Activated naive CD8-positive, alpha-beta T cell treated with anti-CD3 and anti-CD28 coated beads, Interleukin-2, amount 10 ng/mL, durations not matched to agents 7 days and 5 days (primary cell): ENCODE results near the gene MCF2L. TPM values are rescaled to one million over a fixed set of nuclear protein-coding genes. Genes with fewer than 3 reads are reported as not detected.
A peak's percentile ranks its signal among the peaks of the same experiment; 100 is the strongest.

Source experiments
- ATAC-seq: fragments of 150-1000 bp; cut with Tn5 transposase; one replicate; pipeline ENCODE4 v1.10.0; 2021; ENCODE audit warnings: low read depth, moderate library complexity
- POLR2A ChIA-PET: fragments of 350-600 bp; sonication (Branson Sonifier 250); formaldehyde crosslinking; loops from one replicate; lab custom pipeline; 2021; ENCODE audit warnings: antibody characterized with exemption; lab: Charles Lee
- DNase-seq: peaks from one replicate; pipeline ENCODE4 v3.0.0; 2021
- H3K27ac Mint-ChIP-seq: one replicate; pipeline ENCODE4 v1.8.0; 2022; ENCODE audit warnings: mild to moderate bottlenecking, mixed read lengths
- H3K27me3 Mint-ChIP-seq: one replicate; pipeline ENCODE4 v1.8.0; 2022; ENCODE audit warnings: mild to moderate bottlenecking, moderate library complexity, mixed read lengths
- H3K36me3 Mint-ChIP-seq: one replicate; pipeline ENCODE4 v1.8.0; 2021; ENCODE audit warnings: mild to moderate bottlenecking, mixed read lengths
- H3K4me1 Mint-ChIP-seq: one replicate; pipeline ENCODE4 v1.8.0; 2021; ENCODE audit warnings: mixed read lengths
- H3K4me3 Mint-ChIP-seq: one replicate; pipeline ENCODE4 v1.8.0; 2022; ENCODE audit warnings: mild to moderate bottlenecking, moderate library complexity, mixed read lengths
- H3K9me3 Mint-ChIP-seq: one replicate; pipeline ENCODE4 v1.8.0; 2021; ENCODE audit warnings: mixed read lengths
- total RNA-seq, 2 experiments: library from RNA; stranded (reverse); gene quantifications; one replicate each; pipeline ENCODE4 v1.2.3, GENCODE V29; 2021

Gene MCF2L
- total RNA-seq, 2 experiments from 2014 or later: 9.3 to 11.5 TPM

DNA sequence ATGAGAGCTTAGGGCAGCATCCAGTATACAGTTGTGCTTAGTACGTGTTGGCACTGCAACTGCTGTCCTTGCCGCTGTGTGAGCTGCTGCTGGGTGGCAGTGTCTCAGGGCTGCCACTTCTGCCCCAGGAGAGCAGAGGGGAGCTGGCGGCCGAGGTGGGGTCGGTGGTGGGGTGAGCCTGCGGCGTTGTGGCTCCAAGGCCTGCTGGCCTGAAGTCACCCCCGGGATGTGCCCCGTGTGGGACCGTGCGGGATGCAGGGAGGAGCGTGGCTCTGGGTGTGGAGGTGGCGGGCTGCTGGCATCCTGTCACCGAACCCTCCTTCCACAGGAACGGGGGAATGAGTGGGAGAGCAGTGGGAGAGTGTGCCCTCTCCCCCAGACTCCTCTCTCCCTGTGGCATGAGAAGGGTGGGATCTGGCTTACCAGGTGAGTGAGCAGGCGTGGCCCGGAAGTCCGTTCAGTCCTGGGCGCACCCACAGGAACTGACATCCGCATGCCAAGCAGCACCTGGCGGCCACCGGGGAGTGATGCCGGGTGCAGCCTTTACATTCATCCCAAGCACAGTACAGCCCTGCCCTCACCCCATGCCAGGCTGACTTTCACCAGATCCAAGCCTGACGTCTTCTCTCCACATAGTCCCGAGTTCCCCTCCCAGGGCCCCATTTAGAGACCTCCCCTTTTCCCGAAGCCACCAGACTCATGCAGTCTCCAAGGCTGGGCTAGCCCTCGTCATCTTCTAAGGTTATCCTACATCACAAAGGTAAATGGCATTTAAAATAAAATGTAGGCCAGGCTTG is 26.6 kb downstream of the MCF2L start:
- no peak overlapping the region for H3K27ac Mint-ChIP-seq
- no peaks in the 10 kb centered on the region for H3K36me3 Mint-ChIP-seq
- no peaks in the 10 kb centered on the region for H3K27me3 Mint-ChIP-seq
- no peaks in the 10 kb centered on the region for H3K9me3 Mint-ChIP-seq
- POLR2A ChIA-PET: no interaction called here
- ATAC-seq: no peak
- no peak overlapping the region for H3K4me3 Mint-ChIP-seq
- H3K4me1 Mint-ChIP-seq: no peaks in the 10 kb centered on the region
- DNase-seq: no peak

DNA sequence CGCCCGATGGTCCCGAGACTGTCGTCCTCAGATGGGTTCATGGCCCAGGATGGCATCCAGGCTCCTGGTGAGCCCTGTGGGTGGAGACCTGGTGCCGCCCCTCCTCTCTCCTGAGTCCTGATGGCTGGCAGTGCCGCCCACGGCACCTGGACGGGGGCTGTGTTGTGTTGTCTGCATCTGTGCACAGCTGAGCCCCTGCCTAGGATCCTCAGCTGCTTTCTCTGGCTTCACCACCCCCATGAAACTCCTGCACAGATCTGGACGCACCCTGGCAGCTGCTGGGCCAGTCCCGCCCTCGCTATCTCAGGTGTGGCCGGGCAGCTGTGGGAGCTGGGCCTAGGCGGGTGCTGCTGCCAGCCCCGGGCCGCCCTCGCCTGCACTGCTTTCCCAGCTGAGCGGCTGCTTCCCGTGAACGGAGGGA is 27.7 kb downstream of the MCF2L start:
- POLR2A ChIA-PET: no interaction called here
- H3K27me3 Mint-ChIP-seq: no peaks in the 10 kb centered on the region

DNA sequence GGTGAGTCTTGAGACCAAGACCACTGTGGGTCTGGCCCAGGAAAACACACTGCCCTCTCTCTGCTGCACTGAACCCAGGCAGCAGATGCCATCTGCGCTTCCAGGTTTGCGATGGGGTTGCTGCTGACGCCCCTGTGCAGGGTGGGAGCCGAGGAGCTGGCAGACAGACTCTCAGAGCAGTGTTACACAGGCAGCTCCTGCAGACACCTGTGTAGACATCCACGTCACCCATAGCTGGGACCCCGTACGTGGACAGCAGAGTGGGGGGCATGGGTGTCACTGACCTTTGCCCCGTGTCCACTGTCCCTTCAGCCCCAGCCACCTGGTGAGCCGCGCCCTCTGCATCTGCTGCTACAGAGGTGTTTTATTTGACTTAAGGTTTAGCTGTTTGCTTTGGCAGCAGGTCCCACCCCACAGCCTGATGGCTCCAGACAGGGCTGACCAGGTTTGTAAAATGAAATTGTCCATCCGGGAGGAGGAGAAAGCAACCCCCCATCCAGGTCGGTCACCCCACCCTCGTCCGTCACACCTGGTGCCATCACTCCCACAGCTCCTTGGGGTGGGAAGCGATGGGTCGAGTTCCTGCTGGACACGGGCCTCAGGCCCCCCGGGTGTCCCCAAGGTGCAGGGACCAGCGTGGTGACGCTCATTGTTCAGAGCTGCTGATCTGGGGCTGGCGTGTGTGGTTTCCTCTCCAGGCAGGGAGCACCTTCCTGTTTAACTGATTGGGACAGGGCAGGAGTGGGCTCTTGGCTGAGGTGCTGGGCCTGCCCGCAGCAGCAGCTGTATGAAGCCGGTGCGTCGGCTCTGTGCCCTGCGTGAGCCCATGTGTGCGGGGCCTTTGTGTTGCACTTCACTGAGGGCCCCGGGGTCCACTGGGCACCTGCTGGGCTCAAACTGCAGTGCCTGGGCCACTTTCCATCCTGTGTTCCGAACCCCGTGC is 28.4 kb downstream of the MCF2L start:
- no peaks in the 10 kb centered on the region for H3K9me3 Mint-ChIP-seq
- no peaks in the 10 kb centered on the region for H3K36me3 Mint-ChIP-seq
- DNase-seq (no peak), ATAC-seq (no peak)
- no peak overlapping the region for H3K27ac Mint-ChIP-seq
- H3K27me3 Mint-ChIP-seq: no peaks in the 10 kb centered on the region
- H3K4me1 Mint-ChIP-seq: no peaks in the 10 kb centered on the region
- POLR2A ChIA-PET: no interaction called here
- H3K4me3 Mint-ChIP-seq: no peak overlapping the region

More for the DNA sequence above, 27.7 kb downstream of the MCF2L start:
- H3K4me1 Mint-ChIP-seq: no peaks in the 10 kb centered on the region
- H3K36me3 Mint-ChIP-seq: no peaks in the 10 kb centered on the region
- DNase-seq (no peak), ATAC-seq (no peak)
- H3K27ac Mint-ChIP-seq: no peak overlapping the region
- no peak overlapping the region for H3K4me3 Mint-ChIP-seq
- H3K9me3 Mint-ChIP-seq: no peaks in the 10 kb centered on the region

DNA sequence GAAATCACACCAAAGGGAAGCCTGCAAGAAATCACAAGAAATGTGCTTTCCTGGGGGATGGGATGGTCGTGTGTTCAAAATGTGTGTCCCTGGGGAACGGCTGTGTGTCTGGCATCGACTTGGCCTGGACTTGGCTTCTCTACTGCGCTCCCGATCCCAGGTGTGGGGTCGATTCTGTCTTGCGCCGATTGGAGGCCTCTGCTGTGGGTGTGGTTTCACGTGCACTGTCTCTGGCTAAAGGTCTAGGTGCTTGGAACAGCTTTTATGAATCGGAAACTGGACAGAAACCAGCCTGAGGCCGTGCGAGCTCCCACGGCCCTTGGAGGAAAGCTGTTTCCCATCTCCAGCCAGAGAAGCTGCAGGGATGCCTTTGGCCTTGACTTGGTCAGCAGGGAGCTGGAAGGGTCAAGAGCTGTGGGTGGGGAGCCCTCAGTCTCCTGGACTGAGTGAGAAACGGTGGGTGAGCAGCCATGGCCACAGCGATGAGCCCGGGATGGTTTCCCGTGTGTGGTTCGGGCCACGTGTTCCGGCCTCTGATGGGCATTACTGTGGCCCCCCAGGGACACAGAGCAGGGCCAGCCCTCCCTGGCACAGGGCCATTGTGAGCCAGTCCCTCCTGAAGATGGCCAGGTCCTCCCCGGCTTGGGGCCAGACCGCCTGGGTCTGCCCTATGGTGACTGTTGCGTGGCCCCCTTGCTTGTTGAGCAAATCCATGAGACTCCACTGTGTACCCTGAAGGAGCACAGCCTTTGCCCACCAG is 29.7 kb downstream of the MCF2L start:
- Mint-ChIP-seq H3K4me3 (no peak overlapping the region), H3K9me3 (no peaks in the 10 kb centered on the region), H3K27ac (no peak overlapping the region), H3K36me3 (no peaks in the 10 kb centered on the region), H3K27me3 (no peaks in the 10 kb centered on the region), H3K4me1 (no peaks in the 10 kb centered on the region)
- POLR2A ChIA-PET: no interaction called here
- no peak for DNase-seq
- ATAC-seq: no peak

DNA sequence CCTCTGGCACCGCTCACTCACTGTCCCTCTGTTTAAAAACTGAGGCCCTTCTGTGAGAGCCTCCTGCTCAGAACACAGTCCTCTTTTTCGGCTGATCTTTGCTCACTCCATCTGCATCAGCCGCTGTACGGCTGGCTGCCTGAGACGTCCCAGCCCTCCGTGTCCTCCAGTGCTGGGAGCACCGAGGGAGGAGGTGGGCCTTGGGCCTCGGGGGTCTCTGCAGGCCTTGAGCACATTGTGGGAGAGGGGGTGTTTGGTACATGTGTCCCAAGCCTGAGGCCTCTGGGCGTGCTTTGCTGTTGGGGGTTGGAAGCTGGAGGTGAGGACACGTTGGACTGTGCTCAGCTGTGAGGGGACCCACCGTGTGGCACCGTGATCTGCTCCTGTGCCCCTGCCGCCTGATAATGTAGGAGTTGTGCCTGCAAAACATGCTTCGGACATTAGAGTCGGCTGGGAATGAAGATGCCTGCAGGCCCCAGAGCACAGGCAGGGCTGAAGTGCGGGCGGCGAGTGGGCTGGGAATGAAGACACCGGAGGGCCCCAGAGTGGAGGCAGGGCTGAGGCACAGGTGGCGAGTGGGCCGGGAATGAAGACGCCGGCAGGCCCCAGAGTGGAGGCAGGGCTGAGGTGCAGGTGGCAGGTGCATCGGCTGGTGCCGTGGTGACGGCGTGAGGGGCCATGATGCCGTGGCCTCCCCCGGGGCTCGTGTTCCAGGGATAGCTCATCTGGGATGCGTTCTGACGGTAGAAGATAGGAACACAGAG is 30.6 kb downstream of the MCF2L start:
- peaks cover 3% of the 10 kb centered on the region for H3K9me3 Mint-ChIP-seq
- no peaks in the 10 kb centered on the region for H3K4me1 Mint-ChIP-seq
- no peak overlapping the region for H3K27ac Mint-ChIP-seq
- no peaks in the 10 kb centered on the region for H3K36me3 Mint-ChIP-seq
- DNase-seq (no peak), ATAC-seq (no peak)
- no peaks in the 10 kb centered on the region for H3K27me3 Mint-ChIP-seq
- no peak overlapping the region for H3K4me3 Mint-ChIP-seq
- POLR2A ChIA-PET: no interaction called here

DNA sequence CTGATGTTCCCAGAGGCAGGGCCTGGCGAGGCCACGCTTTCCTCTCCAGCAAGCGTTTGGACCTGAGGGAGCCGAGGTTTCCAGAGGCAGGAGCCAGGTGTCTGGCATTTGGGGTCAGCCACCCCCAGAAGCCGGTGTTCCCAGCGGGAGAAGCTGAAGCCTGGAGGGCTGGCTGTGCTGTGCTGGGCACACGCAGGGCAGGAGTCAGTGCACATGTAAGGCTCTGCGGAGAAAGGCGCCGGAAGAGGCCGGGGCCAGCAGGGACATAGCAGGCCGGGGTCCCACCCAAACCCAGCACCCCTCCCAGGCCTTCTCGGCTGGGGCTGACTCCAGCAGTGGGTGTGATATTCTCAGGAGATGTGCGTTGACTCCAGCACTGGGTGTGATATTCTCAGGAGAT is 31.6 kb downstream of the MCF2L start:
- Mint-ChIP-seq H3K9me3 (peaks cover 6% of the 10 kb centered on the region), H3K27ac (no peak overlapping the region), H3K4me3 (no peak overlapping the region), H3K4me1 (peaks cover 2% of the 10 kb centered on the region), H3K27me3 (no peaks in the 10 kb centered on the region), H3K36me3 (peaks cover 2% of the 10 kb centered on the region)
- POLR2A ChIA-PET: no interaction called here
- DNase-seq (no peak), ATAC-seq (no peak)

DNA sequence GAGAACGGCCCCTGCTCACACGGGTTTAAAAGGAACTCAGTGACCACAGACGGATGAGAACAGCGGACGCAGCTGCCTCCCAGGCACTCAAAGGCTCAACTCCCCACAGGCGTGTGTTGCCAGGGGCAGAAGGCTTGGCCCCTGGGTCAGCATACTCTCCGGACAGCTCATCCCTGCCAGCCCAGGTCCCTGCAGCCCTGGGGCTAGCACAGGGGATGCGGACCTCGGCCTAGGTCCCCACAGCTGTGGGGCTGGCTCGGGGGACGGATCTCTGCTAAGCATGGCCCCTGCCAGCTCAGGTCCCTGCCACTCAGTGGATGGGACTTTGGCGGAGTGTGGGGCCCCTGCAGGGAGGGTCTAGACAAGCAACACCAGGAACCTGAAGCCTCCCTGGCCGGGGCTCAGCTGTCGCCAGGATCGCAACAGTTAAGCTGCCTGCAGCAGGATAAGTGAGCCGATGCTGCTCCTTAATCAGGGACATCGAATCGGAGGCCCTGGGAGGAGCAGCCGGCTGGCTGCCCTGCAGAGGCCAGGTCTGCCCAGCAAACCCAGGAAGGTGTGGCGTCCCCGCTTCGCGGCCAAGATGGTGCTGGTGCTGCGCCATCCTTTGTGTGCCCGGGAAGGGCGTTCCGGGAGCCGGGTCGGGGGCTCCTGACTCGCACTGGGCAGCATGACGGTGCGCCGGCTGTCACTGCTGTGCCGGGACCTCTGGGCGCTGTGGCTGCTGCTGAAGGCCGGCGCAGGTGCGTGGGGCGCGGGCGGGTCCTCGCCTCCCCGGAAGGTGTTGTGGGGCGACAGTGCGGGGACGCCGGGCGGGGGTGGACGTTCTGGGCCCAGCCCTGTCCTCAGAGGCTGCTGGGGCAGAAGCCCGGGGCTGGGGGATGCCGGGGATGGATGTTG is 32.5 kb downstream of the MCF2L start:
- Mint-ChIP-seq H3K4me3 (no peak overlapping the region), H3K4me1 (peaks cover 2% of the 10 kb centered on the region), H3K27me3 (no peaks in the 10 kb centered on the region), H3K9me3 (peaks cover 6% of the 10 kb centered on the region), H3K36me3 (peaks cover 2% of the 10 kb centered on the region), H3K27ac (no peak overlapping the region)
- DNase-seq (no peak), ATAC-seq (no peak)
- POLR2A ChIA-PET: no interaction called here

DNA sequence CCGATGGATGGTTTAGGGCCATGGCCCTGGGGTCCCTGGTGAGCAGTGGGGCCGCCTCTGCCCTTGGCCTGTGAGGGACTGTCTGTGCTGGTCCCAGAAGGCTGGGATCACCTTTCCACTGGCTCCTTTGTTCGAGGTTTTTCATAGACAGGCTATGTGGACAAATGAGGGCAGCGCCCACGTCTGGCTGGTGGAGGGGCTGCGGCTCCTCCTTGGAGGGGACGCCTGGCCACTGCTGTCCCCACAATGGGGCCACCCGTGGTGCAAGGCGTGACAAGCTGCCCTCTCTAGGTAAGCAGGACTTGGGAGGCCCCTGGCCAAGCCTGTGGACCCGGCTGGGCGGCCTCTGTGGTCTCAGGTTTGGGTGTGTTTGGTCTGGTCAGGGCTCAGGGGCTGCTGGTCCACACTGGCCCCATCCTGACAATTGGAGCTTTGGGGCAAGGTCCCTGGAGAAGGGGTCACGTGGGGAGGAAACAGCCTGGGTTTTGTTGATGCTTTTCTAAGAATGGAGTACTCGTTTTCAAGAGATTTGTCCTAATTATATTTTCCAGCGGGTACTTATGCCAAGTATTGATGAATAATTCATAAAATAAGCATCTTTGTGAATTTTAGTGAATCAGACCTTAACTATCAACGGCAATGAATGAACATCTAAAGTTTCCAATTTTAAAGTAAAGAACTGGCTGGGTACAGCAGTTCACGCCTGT is 33.3 kb downstream of the MCF2L start:
- POLR2A ChIA-PET: no interaction called here
- Mint-ChIP-seq H3K9me3 (peaks cover 6% of the 10 kb centered on the region), H3K4me1 (peaks cover 2% of the 10 kb centered on the region), H3K36me3 (peaks cover 2% of the 10 kb centered on the region), H3K27me3 (no peaks in the 10 kb centered on the region), H3K27ac (no peak overlapping the region), H3K4me3 (no peak overlapping the region)
- no peak for ATAC-seq
- no peak for DNase-seq

DNA sequence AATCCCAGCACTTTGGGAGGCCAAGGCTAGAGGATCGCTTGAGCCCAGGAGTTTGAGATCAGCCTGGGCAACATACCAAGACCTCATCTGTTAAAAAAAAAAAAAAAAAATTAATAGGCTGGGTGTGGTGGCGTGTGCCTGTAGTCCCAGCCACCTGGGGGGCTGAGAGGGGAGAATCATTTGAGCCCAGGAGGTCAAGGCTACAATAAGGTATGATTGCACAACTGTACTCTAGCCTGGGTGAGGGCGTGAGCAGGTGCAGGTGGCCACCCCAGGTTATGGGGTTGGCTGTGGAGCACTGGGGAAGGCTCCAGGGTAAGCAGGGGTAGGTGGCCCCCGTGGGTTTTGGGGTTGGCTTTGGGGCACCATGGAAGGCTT is 33.9 kb downstream of the MCF2L start:
- POLR2A ChIA-PET: no interaction called here
- H3K27ac Mint-ChIP-seq: no peak overlapping the region
- peaks cover 2% of the 10 kb centered on the region for H3K4me1 Mint-ChIP-seq
- no peak overlapping the region for H3K4me3 Mint-ChIP-seq
- no peak for DNase-seq
- no peaks in the 10 kb centered on the region for H3K27me3 Mint-ChIP-seq
- peaks cover 2% of the 10 kb centered on the region for H3K36me3 Mint-ChIP-seq
- H3K9me3 Mint-ChIP-seq: peaks cover 6% of the 10 kb centered on the region
- no peak for ATAC-seq

DNA sequence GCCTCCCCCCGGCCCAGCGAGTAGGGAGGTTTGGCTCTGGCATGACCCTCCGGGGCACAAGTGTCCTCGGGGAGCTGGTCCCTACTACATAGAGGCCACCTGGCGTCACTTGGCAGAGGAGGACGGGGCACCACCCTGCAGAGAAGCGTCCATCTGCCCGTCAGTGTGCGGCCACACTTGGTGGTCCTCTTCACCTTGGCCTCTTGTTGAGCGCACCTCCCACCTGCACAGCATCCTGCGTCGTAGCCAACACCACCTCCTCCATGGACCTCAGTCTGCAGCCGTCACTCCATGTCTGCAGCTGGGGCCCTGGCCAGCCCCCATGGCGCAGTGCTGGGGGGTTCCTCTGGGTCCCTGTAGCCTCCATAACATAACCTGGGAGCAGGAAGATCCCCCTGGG is 35.1 kb downstream of the MCF2L start:
- peaks cover 2% of the 10 kb centered on the region for H3K4me1 Mint-ChIP-seq
- ATAC-seq: no peak
- H3K27ac Mint-ChIP-seq: no peak overlapping the region
- H3K36me3 Mint-ChIP-seq: peaks cover 2% of the 10 kb centered on the region
- H3K9me3 Mint-ChIP-seq: peaks cover 6% of the 10 kb centered on the region
- no peak overlapping the region for H3K4me3 Mint-ChIP-seq
- no peak for DNase-seq
- H3K27me3 Mint-ChIP-seq: no peaks in the 10 kb centered on the region
- POLR2A ChIA-PET: no interaction called here

DNA sequence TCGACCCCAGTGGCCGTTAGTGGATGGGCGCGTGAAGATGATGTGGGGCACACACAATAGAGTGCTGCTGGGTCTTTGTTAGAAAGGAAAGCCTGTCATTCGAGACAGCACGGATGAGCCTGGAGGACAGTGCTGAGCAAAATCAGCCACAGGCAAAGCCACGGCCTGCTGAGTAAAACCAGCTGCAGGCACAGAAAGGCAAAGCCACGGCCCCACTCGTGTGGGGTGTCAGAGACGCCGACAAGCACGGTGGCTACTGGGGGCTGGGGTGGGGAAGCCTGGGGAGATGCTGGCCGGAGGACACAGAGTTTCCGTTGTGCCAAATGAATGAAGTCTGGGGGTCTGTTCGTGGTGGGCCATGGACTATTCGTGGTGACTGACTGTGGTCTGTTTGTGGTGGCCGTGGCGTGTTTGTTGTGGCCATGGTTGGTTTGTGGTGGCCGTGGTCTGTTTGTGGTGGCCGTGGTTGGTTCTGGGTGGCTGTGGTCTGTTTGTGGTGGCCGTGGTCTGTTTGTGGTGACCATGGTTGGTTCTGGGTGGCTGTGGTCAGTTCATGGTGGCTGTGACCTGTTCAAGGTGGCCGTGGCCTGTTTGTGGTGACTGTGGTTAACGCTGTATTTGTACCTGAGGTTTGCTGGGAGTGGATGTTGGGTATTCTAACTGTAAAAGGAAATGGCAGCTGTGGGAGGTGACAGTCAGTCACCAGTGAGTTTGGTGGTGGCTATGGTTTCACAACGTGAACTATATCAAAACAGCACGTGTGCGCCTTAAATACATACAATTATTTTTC is 36.3 kb downstream of the MCF2L start:
- H3K27ac Mint-ChIP-seq: peak overlapping the region; percentile 82
- peak overlapping the region; percentile 63 for H3K4me3 Mint-ChIP-seq
- peaks cover 6% of the 10 kb centered on the region for H3K9me3 Mint-ChIP-seq
- no peak for ATAC-seq
- POLR2A ChIA-PET: no interaction called here
- H3K27me3 Mint-ChIP-seq: no peaks in the 10 kb centered on the region
- peaks cover 2% of the 10 kb centered on the region for H3K36me3 Mint-ChIP-seq
- peaks cover 2% of the 10 kb centered on the region for H3K4me1 Mint-ChIP-seq
- DNase-seq: no peak
